Mesenchymal stem cell (in vitro differentiated cells and primary cell): ENCODE measurements around the gene PHRF1.

ENCODE experiments used
- DNase-seq: peaks from one replicate; pipeline ENCODE4 v3.0.0-alpha.2; 2013
- H2AFZ ChIP-seq: one replicate; pipeline ENCODE4 v1.6.1; 2013; ENCODE audit warnings: low read depth, mild to moderate bottlenecking, control low read depth, inconsistent platforms, low read length, moderate library complexity
- H2AK5ac ChIP-seq: 2 replicates; pipeline ENCODE4 v1.6.1; 2013; ENCODE audit warnings: low read length, moderate library complexity, mild to moderate bottlenecking, inconsistent platforms; ENCODE audit not compliant: severe bottlenecking
- H2BK120ac ChIP-seq: one replicate; pipeline ENCODE4 v1.6.1; 2013; ENCODE audit warnings: low read depth, mild to moderate bottlenecking, inconsistent platforms, low read length, moderate library complexity
- H2BK12ac ChIP-seq, 2 experiments: one replicate each; pipeline ENCODE4 v1.6.1; 2013; ENCODE audit warnings: inconsistent platforms in 2 of 2, low read length in 2 of 2, mild to moderate bottlenecking in 2 of 2, moderate library complexity in 2 of 2, control low read depth in 1 of 2
- H2BK15ac ChIP-seq: one replicate; pipeline ENCODE4 v1.6.1; 2013; ENCODE audit warnings: mild to moderate bottlenecking, low read depth, inconsistent platforms; ENCODE audit not compliant: poor library complexity, severe bottlenecking
- H2BK5ac ChIP-seq: 2 replicates; pipeline ENCODE4 v1.6.1; 2013; ENCODE audit warnings: low read depth, mild to moderate bottlenecking, low read length, control low read depth, inconsistent platforms; ENCODE audit not compliant: poor library complexity, severe bottlenecking
- H3K14ac ChIP-seq, 2 experiments: one replicate each; pipeline ENCODE4 v1.6.1; 2013; ENCODE audit warnings: inconsistent platforms in 2 of 2, low read length in 2 of 2, control low read depth in 1 of 2, mild to moderate bottlenecking in 1 of 2, moderate library complexity in 1 of 2
- H3K18ac ChIP-seq, 2 experiments: one replicate each; pipeline ENCODE4 v1.6.1; 2013; ENCODE audit warnings: inconsistent platforms in 2 of 2, low read length in 2 of 2, control low read depth in 1 of 2, low read depth in 1 of 2, mild to moderate bottlenecking in 1 of 2
- H3K23ac ChIP-seq, 2 experiments: one replicate each; pipeline ENCODE4 v1.6.1; 2013; ENCODE audit warnings: inconsistent platforms in 2 of 2, low read length in 2 of 2, mild to moderate bottlenecking in 2 of 2, moderate library complexity in 2 of 2, control low read depth in 1 of 2
- H3K27ac ChIP-seq: 2 replicates; pipeline ENCODE4 v1.5.1; 2013; ENCODE audit warnings: mild to moderate bottlenecking, moderate library complexity, low read length, control low read depth, inconsistent platforms; ENCODE audit not compliant: poor library complexity, severe bottlenecking
- H3K27me3 ChIP-seq, 2 experiments: 2 replicates each; pipeline versions ENCODE4 v1.6.1 to v1.7.0; 2013; ENCODE audit warnings: low read length in 2 of 2, mild to moderate bottlenecking in 2 of 2, moderate library complexity in 2 of 2, control low read depth in 1 of 2, inconsistent platforms in 1 of 2; ENCODE audit not compliant: control insufficient read depth in 1 of 2, insufficient read depth in 1 of 2
- H3K36me3 ChIP-seq, 2 experiments: 2 replicates each; pipeline versions ENCODE4 v1.6.1 to v1.7.0; 2013; ENCODE audit warnings: low read length in 2 of 2, control low read depth in 1 of 2, inconsistent platforms in 1 of 2, low read depth in 1 of 2, mild to moderate bottlenecking in 1 of 2; ENCODE audit not compliant: insufficient read depth in 2 of 2, control insufficient read depth in 1 of 2
- H3K4ac ChIP-seq, 2 experiments: one replicate each; pipeline ENCODE4 v1.6.1; 2013; ENCODE audit warnings: inconsistent platforms in 2 of 2, low read length in 2 of 2, mild to moderate bottlenecking in 2 of 2, moderate library complexity in 2 of 2, control low read depth in 1 of 2, low read depth in 1 of 2
- H3K4me1 ChIP-seq: 2 replicates; pipeline ENCODE4 v1.6.1; 2013; ENCODE audit warnings: low read depth, low read length, control low read depth; ENCODE audit not compliant: control insufficient read depth, insufficient read depth
- H3K4me2 ChIP-seq: 2 replicates; pipeline ENCODE4 v1.6.1; 2013; ENCODE audit warnings: low read length, mild to moderate bottlenecking, inconsistent platforms; ENCODE audit not compliant: poor library complexity, severe bottlenecking
- H3K4me3 ChIP-seq, 2 experiments: 2 replicates each; pipeline versions ENCODE4 v1.5.1 to v1.7.0; 2013; ENCODE audit warnings: low read length in 2 of 2, mild to moderate bottlenecking in 2 of 2, control low read depth in 1 of 2, low read depth in 1 of 2; ENCODE audit not compliant: insufficient read depth in 1 of 2
- H3K79me1 ChIP-seq: replicated peaks from 2 replicates; pipeline ENCODE4 v1.6.1; 2013; ENCODE audit warnings: mild to moderate bottlenecking, control low read depth, low read length, inconsistent platforms; ENCODE audit not compliant: poor library complexity, severe bottlenecking
- H3K9ac ChIP-seq: 2 replicates; pipeline ENCODE4 v1.7.0; 2013; ENCODE audit warnings: mild to moderate bottlenecking, low read length, moderate library complexity
- H3K9me3 ChIP-seq: 2 replicates; pipeline ENCODE4 v1.7.0; 2013; ENCODE audit warnings: mild to moderate bottlenecking, low read length; ENCODE audit not compliant: control insufficient read depth
- H4K8ac ChIP-seq: one replicate; pipeline ENCODE4 v1.6.1; 2013; ENCODE audit warnings: inconsistent platforms, mild to moderate bottlenecking, low read length, moderate library complexity
- H4K91ac ChIP-seq: one replicate; pipeline ENCODE4 v1.6.1; 2013; ENCODE audit warnings: mild to moderate bottlenecking, low read length, inconsistent platforms
- WGBS: methylation state at CpG from one replicate; pipeline ENCODE4 v1.1.7; 2013; ENCODE audit warnings: mixed read lengths; 5-methylcytosine and 5-hydroxymethylcytosine counted together

Gene PHRF1

GRCh38 chr11:637593-638521 lies 61.6 kb downstream of the PHRF1 start:
- Histone ChIP-seq H3K4me1 (peaks cover 54% of the 10 kb centered on the region), H3K27ac (no peak overlapping the region), H3K79me1 (peaks cover 2% of the 10 kb centered on the region), H4K91ac (no peak overlapping the region), H4K8ac (no peak overlapping the region), H2BK5ac (no peak overlapping the region), H2BK12ac (no peak overlapping the region), H3K23ac (peak overlapping the region in 1 of 2 experiments; percentile 99), H3K27me3 (peaks cover 14 to 28% of the 10 kb centered on the region in 2 experiments), H3K36me3 (peaks cover 6 to 36% of the 10 kb centered on the region in 2 experiments), H3K9me3 (no peaks in the 10 kb centered on the region), H2BK15ac (no peak overlapping the region), H3K14ac (peak overlapping the region in 1 of 2 experiments; percentile 89), H3K4me3 (peak overlapping the region in 1 of 2 experiments; percentile 58), H3K18ac (peak overlapping the region in 1 of 2 experiments; percentile 64), H3K9ac (no peak overlapping the region), H2AFZ (no peak overlapping the region), H2AK5ac (no peak overlapping the region), H2BK120ac (no peak overlapping the region), H3K4ac (no peak overlapping the region), H3K4me2 (peak overlapping the region; percentile 81)
- WGBS, result 8% methylated on average over 50 of the region's 55 CpGs
- peak; percentile 30 for DNase-seq

GRCh38 chr11:638631-639331 lies 62.5 kb downstream of the PHRF1 start:
- peak overlapping the region; percentile 31 for H3K4me2 ChIP-seq
- no peak overlapping the region for H2BK120ac ChIP-seq
- H3K9me3 ChIP-seq, result no peaks in the 10 kb centered on the region
- no peak overlapping the region for H2BK12ac ChIP-seq
- no peak overlapping the region for H2AK5ac ChIP-seq
- H3K14ac ChIP-seq, result no peak overlapping the region
- no peak overlapping the region for H4K91ac ChIP-seq
- DNase-seq, result peak; percentile 62
- no peak overlapping the region for H3K4me3 ChIP-seq
- peaks cover 54% of the 10 kb centered on the region for H3K4me1 ChIP-seq
- H2AFZ ChIP-seq, result no peak overlapping the region
- H3K27me3 ChIP-seq, result peaks cover 14 to 28% of the 10 kb centered on the region in 2 experiments
- H3K23ac ChIP-seq, result no peak overlapping the region
- 19% methylated on average over 23 of the region's 28 CpGs for WGBS
- no peak overlapping the region for H3K9ac ChIP-seq
- H3K18ac ChIP-seq, result no peak overlapping the region
- H2BK5ac ChIP-seq, result no peak overlapping the region
- H2BK15ac ChIP-seq, result no peak overlapping the region
- no peak overlapping the region for H4K8ac ChIP-seq
- no peak overlapping the region for H3K27ac ChIP-seq
- peaks cover 2% of the 10 kb centered on the region for H3K79me1 ChIP-seq
- H3K36me3 ChIP-seq, result peaks cover 11 to 43% of the 10 kb centered on the region in 2 experiments
- no peak overlapping the region for H3K4ac ChIP-seq

- no peak overlapping the region for H3K9ac ChIP-seq
- H3K9me3 ChIP-seq, result no peaks in the 10 kb centered on the region
- H2BK120ac ChIP-seq, result no peak overlapping the region
- H3K36me3 ChIP-seq, result peaks cover 18 to 49% of the 10 kb centered on the region in 2 experiments
- no peak overlapping the region for H2BK5ac ChIP-seq
- no peak for DNase-seq
- no peak overlapping the region for H4K91ac ChIP-seq
- H4K8ac ChIP-seq, result peak overlapping the region; percentile 38
- H3K79me1 ChIP-seq, result peaks cover 2% of the 10 kb centered on the region
- H3K27me3 ChIP-seq, result peaks cover 14 to 28% of the 10 kb centered on the region in 2 experiments
- H3K4me3 ChIP-seq, result peak overlapping the region in 1 of 2 experiments; percentile 11
- no peak overlapping the region for H3K4ac ChIP-seq
- no peak overlapping the region for H2AK5ac ChIP-seq
- H2BK15ac ChIP-seq, result no peak overlapping the region
- H3K23ac ChIP-seq, result peak overlapping the region in 1 of 2 experiments; percentile 29
- peak overlapping the region; percentile 31 for H3K4me2 ChIP-seq
- peak overlapping the region in 1 of 2 experiments; percentile 63 for H3K14ac ChIP-seq
- no peak overlapping the region for H2BK12ac ChIP-seq
- peaks cover 54% of the 10 kb centered on the region for H3K4me1 ChIP-seq
- no peak overlapping the region for H3K27ac ChIP-seq
- WGBS, result 47% methylated on average over 59 of the region's 80 CpGs
- no peak overlapping the region for H2AFZ ChIP-seq
- H3K18ac ChIP-seq, result peak overlapping the region in 1 of 2 experiments; percentile 75
Measured at GRCh38 chr11:639332-639955, 63.2 kb downstream of the PHRF1 start.
